Stomach (tissue), 9 donors: ENCODE measurements around the gene KRTAP5-10. TPM values are rescaled to one million over a fixed set of nuclear protein-coding genes. Genes with fewer than 3 reads are reported as not detected.
A peak's percentile ranks its signal among the peaks of the same experiment; 100 is the strongest.
"Not testable (repeated sequence)": the region's sequence is repeated elsewhere in the genome, so short reads cannot be mapped to it uniquely, and the experiment has no call there.

ENCODE experiments used
- DNase-seq, 2 donors: peaks; one replicate each; pipeline versions ENCODE4 v3.0.0 to v3.0.0-alpha.2; 2013 to 2019
- H3K27ac ChIP-seq, 5 donors: fragments of 200-600 bp in 4 of 5; sonication (generic) in 4 of 5; one replicate each; pipeline ENCODE4 v1.5.1; 2013 to 2019; ENCODE audit warnings: mild to moderate bottlenecking in 1 of 5, moderate library complexity in 1 of 5
- H3K27me3 ChIP-seq, 3 donors: fragments of 200-600 bp; sonication (generic); one replicate each; pipeline ENCODE4 v1.5.1; 2017 to 2019; ENCODE audit warnings: mixed run types in 1 of 3
- H3K36me3 ChIP-seq, 4 donors: fragments of 200-600 bp; sonication (generic); 1 replicate in 3 of 4; 2 replicates in 1 of 4; pipeline ENCODE4 v1.5.1; 2016 to 2019
- H3K4me1 ChIP-seq, 4 donors: fragments of 200-600 bp; sonication (generic); one replicate each; pipeline ENCODE4 v1.5.1; 2016 to 2019
- H3K4me3 ChIP-seq, 4 donors: fragments of 200-600 bp; sonication (generic) in 3 of 4; one replicate each; pipeline ENCODE4 v1.5.1; 2016 to 2019; ENCODE audit warnings: mild to moderate bottlenecking in 1 of 4
- H3K9me3 ChIP-seq, 4 donors: fragments of 200-600 bp; sonication (generic); one replicate each; pipeline ENCODE4 v1.5.1; 2016 to 2019
- EP300 ChIP-seq: sonication (generic); formaldehyde crosslinking; IDR thresholded peaks from one replicate; pipeline ENCODE4 v1.6.1; 2017; ENCODE audit warnings: antibody characterized with exemption
- POLR2A ChIP-seq, 4 donors: fragments of 450-650 bp; IDR thresholded peaks; one replicate each; pipeline ENCODE4 v1.6.1; 2016; ENCODE audit warnings: antibody characterized with exemption in 4 of 4, control low read depth in 2 of 4, mild to moderate bottlenecking in 1 of 4, moderate library complexity in 1 of 4
- POLR2AphosphoS5 ChIP-seq, 3 donors: sonication (generic); formaldehyde crosslinking; IDR thresholded peaks; one replicate each; pipeline ENCODE4 v1.6.1; 2016; ENCODE audit warnings: antibody characterized with exemption in 3 of 3
- WGBS, 5 donors: extraction: QIAGEN DNeasy Blood & Tissue Kit in 3 of 5; methylation state at CpG; one replicate each; pipeline versions ENCODE4 v1.1.5 to v1.1.7; 2013 to 2018; 5-methylcytosine and 5-hydroxymethylcytosine counted together
- intact Hi-C: fragments of 100-400 bp; cut with DNase I; formaldehyde crosslinking; loops from one replicate; pipeline ENCODE4 v1.15.1; 2023; ENCODE audit warnings: low total_unique reads
- polyA plus RNA-seq, 3 donors: library from polyadenylated mRNA; stranded (reverse); fragments of 200-250 nt; gene quantifications; one replicate each; pipeline ENCODE4 v1.2.3, GENCODE V29; 2013
- total RNA-seq, 5 donors: library from RNA; depleted of rRNA; stranded (reverse); fragments of >200 nt; gene quantifications; one replicate each; pipeline versions ENCODE4 v1.1.0 to v1.2.3, GENCODE V29; 2014 to 2016
- TF ChIP-seq, protein P1 (sequence below), 7 experiments: fragments of 450-650 bp in 4 of 7; fragments of 200-600 bp in 3 of 7; sonication (generic) in 3 of 7; IDR thresholded peaks; one replicate each; pipeline ENCODE4 v1.5.1; 2016 to 2019; ENCODE audit warnings: antibody characterized with exemption in 7 of 7, control low read depth in 2 of 7, mild to moderate bottlenecking in 1 of 7
- donor health status: healthy with polysubstance abuse.
- donor health status: Bipolar disorder and iron deficiency.
- donor health status: healthy.

KRTAP5-10 gene
- total and polyA plus RNA-seq, 8 donors = not detected

- intact Hi-C loops = no loop called here
- Histone ChIP-seq H3K9me3 (no peaks in the 10 kb centered on the region), H3K4me3 (no peak overlapping the region), H3K27me3 (peaks cover 0 to 38% (median 0%) of the 10 kb centered on the region in 3 donors), H3K27ac (no peak overlapping the region), H3K4me1 (no peaks in the 10 kb centered on the region), H3K36me3 (no peaks in the 10 kb centered on the region)
- no peak for DNase-seq
- TF ChIP-seq, protein P1, sequence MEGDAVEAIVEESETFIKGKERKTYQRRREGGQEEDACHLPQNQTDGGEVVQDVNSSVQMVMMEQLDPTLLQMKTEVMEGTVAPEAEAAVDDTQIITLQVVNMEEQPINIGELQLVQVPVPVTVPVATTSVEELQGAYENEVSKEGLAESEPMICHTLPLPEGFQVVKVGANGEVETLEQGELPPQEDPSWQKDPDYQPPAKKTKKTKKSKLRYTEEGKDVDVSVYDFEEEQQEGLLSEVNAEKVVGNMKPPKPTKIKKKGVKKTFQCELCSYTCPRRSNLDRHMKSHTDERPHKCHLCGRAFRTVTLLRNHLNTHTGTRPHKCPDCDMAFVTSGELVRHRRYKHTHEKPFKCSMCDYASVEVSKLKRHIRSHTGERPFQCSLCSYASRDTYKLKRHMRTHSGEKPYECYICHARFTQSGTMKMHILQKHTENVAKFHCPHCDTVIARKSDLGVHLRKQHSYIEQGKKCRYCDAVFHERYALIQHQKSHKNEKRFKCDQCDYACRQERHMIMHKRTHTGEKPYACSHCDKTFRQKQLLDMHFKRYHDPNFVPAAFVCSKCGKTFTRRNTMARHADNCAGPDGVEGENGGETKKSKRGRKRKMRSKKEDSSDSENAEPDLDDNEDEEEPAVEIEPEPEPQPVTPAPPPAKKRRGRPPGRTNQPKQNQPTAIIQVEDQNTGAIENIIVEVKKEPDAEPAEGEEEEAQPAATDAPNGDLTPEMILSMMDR (IDR thresholded peaks at IDR 0.05) = no peak
- TF ChIP-seq POLR2AphosphoS5 (IDR thresholded peaks at IDR 0.05) (no peak), POLR2A (IDR thresholded peaks at IDR 0.05) (no peak), EP300 (no peak)
Observed at GRCh38 chr11:71562120-71562519, 3.2 kb upstream of the KRTAP5-10 start.

GRCh38 chr11:71563406-71563805, 2.0 kb upstream of the KRTAP5-10 start:
- WGBS, 5 donors = 23 to 33% (median 27%) methylated on average over 8 of the region's 8 CpGs
- Histone ChIP-seq H3K36me3 (no peaks in the 10 kb centered on the region), H3K4me3 (no peak overlapping the region), H3K9me3 (no peaks in the 10 kb centered on the region), H3K27ac (no peak overlapping the region), H3K4me1 (no peaks in the 10 kb centered on the region), H3K27me3 (peaks cover 0 to 38% (median 0%) of the 10 kb centered on the region in 3 donors)
- DNase-seq = peak in 1 of 2 donors; percentile 51
- intact Hi-C loops = no loop called here
- no peak for TF ChIP-seq POLR2A (IDR thresholded peaks at IDR 0.05)
- no peak for TF ChIP-seq POLR2AphosphoS5 (IDR thresholded peaks at IDR 0.05)
- no peak for TF ChIP-seq EP300
- TF ChIP-seq, protein P1 (IDR thresholded peaks at IDR 0.05) = no peak

DNA sequence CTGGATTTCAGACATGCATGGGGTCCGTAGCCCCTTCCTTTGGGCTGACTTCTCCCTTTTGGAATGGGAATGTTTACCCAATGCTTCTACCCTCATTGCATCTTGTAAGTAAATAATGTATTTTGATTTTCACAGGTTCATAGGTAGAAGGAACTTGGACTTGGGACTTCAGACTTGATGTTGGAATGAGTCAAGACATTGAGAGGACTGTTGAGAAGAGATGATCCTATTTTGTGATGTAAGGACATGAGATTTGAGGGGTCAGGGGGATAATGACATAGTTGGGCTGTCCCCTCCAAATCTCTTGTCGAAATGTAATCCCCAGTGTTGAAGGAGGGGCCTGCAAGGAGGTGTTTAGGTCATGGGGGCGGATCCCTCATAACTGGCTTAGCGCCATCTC, 933 bp upstream of the KRTAP5-10 start:
- H3K27ac ChIP-seq = no peak overlapping the region
- no peaks in the 10 kb centered on the region for H3K36me3 ChIP-seq
- DNase-seq = no peak
- no peaks in the 10 kb centered on the region for H3K9me3 ChIP-seq
- intact Hi-C loops = no loop called here
- 78 to 90% (median 79%) methylated on average over 4 of the region's 4 CpGs for WGBS, 5 donors
- peaks cover 0 to 6% (median 0%) of the 10 kb centered on the region in 4 donors for H3K4me1 ChIP-seq
- H3K4me3 ChIP-seq = no peak overlapping the region
- peaks cover 0 to 38% (median 0%) of the 10 kb centered on the region in 3 donors for H3K27me3 ChIP-seq
- TF ChIP-seq POLR2A (IDR thresholded peaks at IDR 0.05) (no peak), POLR2AphosphoS5 (IDR thresholded peaks at IDR 0.05) (no peak), EP300 (no peak)
- TF ChIP-seq, protein P1 (IDR thresholded peaks at IDR 0.05) = no peak

- no peak for DNase-seq
- intact Hi-C loops = no loop called here
- WGBS, 5 donors = 63 to 77% (median 66%) methylated on average over 10 of the region's 10 CpGs
Observed at GRCh38 chr11:71566081-71566620, 788 bp downstream of the KRTAP5-10 start.

GRCh38 chr11:71566626-71567599, 1.6 kb downstream of the KRTAP5-10 start:
- intact Hi-C loops, H3K4me1 ChIP-seq, DNase-seq, H3K27ac ChIP-seq, H3K9me3 ChIP-seq, H3K36me3 ChIP-seq, H3K4me3 ChIP-seq: not testable (repeated sequence)
- WGBS, 5 donors = 55 to 73% (median 68%) methylated on average over 18 to 21 of the region's 21 CpGs
- H3K27me3 ChIP-seq = peaks cover 0 to 38% (median 0%) of the 10 kb centered on the region in 3 donors

More at GRCh38 chr11:71566081-71566620, 788 bp downstream of the KRTAP5-10 start:
- no peaks in the 10 kb centered on the region for H3K36me3 ChIP-seq
- TF ChIP-seq POLR2AphosphoS5 (IDR thresholded peaks at IDR 0.05) (no peak), EP300 (no peak), POLR2A (IDR thresholded peaks at IDR 0.05) (no peak)
- TF ChIP-seq, protein P1 (IDR thresholded peaks at IDR 0.05) = no peak
- peaks cover 0 to 6% (median 0%) of the 10 kb centered on the region in 4 donors for H3K4me1 ChIP-seq
- H3K27me3 ChIP-seq = peaks cover 0 to 38% (median 0%) of the 10 kb centered on the region in 3 donors
- no peak overlapping the region for H3K27ac ChIP-seq
- H3K9me3 ChIP-seq = no peaks in the 10 kb centered on the region
- H3K4me3 ChIP-seq = no peak overlapping the region

DNA sequence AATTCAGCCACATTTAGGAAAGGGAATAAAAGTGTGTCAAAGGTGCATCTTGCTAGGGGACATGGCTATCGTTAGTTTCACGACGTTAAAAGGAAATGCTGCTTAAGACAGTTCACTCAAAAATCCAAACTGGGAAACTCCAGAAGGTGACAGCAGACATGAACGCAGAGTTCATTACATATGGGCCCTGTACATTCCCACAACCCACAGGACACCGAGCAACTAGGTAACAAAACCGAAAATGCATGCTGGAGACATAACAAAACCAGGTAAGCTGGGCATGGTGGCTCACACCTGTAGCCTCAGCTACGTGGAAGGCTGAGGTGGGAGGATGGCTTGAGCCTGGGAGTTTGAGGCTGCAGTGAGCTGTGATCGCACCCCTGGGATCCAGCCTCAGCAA, 2.3 kb downstream of the KRTAP5-10 start:
- H3K4me3 ChIP-seq, H3K36me3 ChIP-seq, DNase-seq, H3K9me3 ChIP-seq, intact Hi-C loops, H3K27ac ChIP-seq, H3K4me1 ChIP-seq: not testable (repeated sequence)
- WGBS, 5 donors = 24 to 88% (median 81%) methylated on average over 7 to 8 of the region's 8 CpGs
- H3K27me3 ChIP-seq = peaks cover 0 to 36% (median 0%) of the 10 kb centered on the region in 3 donors
